Putamen (tissue), 1 donor: ENCODE measurements around the gene CDH4.
"Not testable (repeated sequence)": the region's sequence is repeated elsewhere in the genome, so short reads cannot be mapped to it uniquely, and the experiment has no call there.

Experiments
- DNase-seq: peaks from one replicate; pipeline ENCODE4 v3.0.0-alpha.2; 2016; ENCODE audit warnings: low spot score

Gene CDH4

DNA sequence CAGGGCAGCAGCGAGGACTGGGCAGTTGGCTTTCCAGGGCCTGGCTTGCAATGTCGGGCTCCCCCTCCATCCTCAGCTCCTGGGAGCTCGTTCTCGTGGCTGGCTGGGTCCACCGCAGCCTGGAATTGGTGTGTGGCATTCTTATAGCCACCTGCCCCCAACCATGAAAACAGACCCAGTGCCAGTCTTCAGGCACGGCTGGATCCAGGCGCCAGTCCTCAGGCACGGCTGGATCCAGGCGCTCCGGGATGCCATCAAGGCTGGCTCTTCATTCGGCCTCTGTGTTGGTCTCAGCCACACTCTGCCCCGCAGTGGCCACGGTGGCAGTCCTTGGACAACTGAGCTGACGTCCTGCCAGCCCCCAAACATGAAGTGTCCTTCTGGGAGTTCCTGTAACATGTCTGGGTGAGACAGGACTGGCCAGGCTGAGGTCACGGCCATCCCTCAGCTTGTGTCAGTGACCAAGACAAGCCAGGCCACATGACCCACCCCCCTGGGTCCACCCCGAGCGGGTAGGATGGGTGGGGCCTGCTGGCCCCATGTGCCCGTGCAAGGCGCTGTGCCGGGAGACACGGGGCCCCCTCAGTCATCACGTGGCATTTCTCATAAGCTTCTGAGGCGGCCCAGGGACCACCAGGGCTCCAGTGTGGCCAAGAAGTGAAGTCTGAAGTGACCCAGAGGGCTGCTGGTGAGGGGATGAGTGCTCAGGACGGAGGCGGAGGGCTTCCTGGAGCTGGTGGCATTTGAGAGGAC lies 714.6 kb downstream of the CDH4 start:
- no peak for DNase-seq

DNA sequence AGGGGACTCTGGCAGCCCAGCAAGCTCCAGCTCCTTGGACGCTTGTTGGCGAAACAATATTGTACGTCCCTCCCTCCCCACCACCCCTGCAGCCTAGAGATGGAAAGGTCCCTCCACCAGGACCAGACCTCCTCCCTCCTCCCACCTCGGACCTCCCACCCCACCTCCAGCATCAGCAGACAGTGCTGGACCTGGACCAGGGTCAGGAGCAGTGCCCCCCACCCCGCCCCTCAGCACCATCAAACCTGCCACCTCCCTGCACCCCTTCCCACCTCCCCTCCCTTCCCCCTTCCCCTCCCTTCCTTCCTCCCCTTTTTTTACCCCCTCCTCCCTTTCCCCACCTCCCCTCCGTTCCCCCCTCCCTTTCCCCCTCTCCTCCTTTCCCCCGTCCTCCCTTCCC lies 715.2 kb downstream of the CDH4 start:
- DNase-seq: no peak

DNA sequence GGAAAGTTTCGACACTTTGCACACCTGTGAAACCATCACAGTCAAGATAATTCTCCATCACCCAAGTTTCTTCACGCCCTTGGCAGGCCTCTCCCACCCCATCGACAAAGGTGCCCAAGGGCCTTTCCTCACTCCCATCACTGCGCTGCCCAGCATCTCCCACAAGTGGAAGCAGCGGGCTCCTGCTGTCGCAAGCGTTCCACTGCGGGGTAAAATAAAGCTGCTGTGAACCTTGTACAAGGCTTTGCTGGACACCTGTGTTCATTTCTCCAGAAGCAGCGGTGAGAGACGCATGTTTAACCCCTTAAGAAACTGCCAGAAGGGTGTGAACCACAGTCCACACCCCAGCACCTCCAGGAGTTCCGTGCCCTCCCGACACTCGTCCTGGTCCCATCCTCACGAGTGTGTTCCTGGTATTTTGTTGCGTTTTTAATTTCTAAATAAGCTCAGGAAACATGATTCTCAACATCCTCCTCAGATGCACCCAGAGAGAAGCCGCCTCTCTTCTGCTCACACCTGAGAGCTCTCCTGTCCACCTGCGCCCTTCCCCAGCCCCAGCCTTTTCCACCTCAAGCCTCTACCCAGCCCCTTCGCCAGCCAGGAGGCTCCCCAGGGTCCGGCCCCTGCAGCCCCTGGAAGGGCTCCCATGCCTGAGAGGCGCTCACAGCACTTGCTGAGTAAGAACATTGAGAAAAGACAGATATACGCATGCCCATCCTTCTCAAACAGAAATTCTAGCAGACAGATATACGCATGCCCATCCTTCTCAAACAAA lies 716.2 kb downstream of the CDH4 start:
- DNase-seq: no peak

DNA sequence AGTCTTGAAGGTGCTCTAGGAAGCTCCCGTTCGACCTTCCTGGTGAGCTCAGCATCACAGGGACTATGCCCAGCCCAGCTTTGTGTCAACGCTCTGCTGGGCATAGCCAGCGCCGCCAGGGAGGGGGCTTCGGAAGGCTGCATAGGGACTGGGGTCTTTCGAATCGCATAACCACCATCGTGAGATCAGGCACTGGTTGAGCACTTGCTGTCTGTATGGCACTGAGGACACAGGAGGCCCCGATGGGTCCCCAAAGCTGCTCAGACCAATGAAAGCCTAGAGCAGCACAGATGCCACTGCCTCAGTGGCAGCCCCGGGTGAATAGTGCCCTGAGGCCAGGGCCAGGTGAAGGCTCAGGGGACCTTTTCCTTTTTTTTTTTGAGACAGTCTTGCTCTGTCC lies 716.9 kb downstream of the CDH4 start:
- DNase-seq: no peak

DNA sequence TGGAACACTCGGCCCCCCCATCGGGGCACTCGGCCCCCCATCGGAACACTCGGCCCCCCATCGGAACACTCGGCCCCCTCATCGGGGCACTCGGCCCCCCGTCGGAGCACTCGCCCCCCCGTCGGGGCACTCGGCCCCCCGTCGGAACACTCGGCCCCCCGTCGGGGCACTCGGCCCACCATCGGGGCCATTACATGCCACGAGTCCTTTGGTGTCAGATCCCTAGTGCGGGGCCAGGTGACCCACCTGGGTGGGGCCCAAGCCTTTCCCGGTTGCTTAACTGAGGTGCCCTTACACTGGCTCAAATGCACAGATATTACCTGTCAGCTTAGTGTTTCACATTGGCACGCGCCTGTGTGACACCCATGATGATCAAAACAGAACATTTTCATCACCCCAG lies 717.7 kb downstream of the CDH4 start:
- DNase-seq: no peak

DNA sequence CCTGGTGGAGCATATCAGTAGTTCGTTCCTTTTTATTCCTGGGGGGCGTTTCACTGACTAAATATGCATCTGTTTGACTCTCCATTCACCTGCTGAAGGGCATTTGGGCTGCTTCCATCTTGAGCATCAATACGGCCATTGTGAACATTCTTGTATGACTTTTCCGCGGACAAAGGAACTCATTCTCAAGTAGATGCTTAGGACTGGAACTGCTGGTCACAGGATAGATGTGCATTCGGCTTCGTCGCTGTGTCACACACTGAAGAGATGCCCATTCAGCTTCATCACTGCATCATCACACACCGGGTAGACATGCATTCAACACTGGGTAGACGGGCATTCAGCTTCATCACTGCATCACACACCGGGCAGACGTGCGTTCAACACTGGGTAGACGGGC lies 718.3 kb downstream of the CDH4 start:
- DNase-seq: peak; percentile 42

DNA sequence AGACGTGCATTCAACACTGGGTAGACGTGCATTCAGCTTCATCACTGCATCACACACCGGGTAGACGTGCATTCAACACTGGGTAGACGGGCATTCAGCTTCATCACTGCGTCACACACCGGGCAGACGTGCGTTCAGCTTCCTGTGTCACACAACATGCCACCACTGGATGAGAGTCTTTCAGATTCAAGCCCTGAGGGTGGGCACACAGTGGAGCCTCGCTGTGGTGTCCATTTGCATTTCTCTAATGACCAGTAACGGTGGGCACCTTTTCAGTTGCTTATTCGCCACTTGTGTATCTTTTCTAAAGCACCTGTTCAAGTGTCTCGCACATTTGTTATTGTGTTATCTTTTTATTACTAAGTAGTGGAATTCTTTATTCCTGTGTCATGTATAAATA lies 719.5 kb downstream of the CDH4 start:
- DNase-seq: not testable (repeated sequence)

DNA sequence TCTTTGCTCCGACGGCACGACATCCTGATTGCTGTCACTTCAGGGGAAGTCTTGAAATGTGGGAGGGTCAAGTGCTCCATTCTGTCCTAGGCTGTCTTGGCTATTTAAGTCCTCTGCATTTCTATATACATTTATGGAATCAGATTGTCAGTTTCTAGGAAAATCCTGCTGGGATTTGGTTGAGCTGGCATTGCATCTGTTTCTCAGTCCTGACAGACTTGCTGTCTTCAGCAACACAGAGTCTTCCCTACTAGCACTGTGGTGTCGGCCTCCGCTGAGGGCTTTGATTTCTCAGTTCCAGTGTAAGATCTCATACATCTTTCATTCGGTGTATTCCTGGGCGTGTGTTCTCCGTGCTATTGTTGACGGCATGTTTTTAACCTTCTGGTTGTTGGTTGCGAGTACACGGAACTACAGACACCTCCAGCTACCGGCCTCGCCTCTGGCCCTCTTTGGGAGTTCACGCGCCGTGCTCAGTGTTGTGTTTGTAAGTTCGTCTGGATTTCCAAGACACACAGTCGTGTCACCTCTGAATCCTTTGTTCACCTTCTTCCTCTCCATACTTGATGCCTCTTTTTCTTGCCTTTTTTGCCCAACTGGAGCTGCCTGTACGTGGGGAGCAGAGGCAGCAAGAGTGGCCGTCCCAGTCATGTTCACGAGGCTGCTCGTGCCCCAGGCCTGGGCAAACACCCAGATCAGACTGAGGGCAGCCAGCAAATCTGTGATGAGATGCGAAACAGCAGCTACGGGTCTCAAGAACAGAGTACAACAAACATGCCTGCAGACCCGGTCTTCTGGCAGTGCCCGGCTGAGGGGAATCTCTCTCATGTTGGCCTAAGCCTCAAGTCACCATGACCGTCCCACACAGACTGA lies 720.8 kb downstream of the CDH4 start:
- DNase-seq: no peak

DNA sequence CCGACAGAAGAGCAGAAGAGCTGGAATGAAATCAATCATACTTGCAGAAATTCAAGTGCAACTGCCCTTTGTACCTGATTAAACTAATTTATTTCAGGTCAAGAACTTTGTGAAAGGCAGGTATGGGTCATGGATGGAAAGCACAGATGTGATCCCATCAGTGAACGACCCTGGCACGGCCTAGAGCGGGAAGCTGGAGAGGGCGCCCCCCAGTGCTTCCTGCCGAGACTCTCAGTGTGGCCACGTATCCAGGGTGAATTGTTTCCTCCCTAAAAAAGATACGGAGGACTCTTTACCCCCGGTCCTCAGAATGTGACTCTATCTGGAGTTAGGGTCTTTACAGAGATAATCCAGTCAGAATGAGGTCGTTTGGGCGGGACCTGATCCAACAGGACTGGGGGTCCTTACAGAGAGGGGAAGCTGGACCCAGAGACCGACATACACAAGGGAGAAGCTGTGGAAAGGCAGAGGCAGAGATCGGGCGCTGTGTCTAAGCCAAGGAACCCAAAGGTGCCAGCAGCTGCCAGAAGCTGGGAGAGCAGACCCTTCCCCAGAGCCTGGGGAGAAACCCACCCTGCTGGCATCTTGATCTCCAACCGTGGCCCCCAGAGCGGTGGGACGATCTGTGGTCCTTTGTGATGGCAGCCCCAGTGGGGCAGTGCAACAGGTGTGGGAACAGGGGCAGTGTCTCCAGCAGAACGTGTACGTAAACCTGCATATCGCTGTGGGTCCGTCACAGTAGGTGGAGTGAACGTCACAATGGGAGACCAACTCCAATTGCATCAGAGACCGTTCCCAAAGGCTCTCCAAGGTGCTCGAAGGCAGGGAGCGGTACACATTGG lies 721.7 kb downstream of the CDH4 start:
- no peak for DNase-seq

DNA sequence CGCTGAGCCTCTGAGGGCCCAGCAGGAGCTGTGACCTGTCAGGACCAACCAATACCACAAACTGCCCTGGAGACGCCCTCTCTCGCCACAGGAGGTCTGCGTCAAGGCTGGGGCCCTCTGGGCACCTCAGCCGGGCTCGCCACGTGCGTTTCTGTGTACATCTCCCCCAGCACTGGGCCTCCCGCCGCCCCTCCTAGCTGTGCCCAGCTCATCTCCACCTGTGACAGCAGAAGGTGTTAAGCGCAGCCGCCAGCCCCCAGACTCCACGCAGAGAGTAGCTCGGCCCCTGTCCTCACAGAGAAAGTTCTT lies 722.2 kb downstream of the CDH4 start:
- DNase-seq: no peak

DNA sequence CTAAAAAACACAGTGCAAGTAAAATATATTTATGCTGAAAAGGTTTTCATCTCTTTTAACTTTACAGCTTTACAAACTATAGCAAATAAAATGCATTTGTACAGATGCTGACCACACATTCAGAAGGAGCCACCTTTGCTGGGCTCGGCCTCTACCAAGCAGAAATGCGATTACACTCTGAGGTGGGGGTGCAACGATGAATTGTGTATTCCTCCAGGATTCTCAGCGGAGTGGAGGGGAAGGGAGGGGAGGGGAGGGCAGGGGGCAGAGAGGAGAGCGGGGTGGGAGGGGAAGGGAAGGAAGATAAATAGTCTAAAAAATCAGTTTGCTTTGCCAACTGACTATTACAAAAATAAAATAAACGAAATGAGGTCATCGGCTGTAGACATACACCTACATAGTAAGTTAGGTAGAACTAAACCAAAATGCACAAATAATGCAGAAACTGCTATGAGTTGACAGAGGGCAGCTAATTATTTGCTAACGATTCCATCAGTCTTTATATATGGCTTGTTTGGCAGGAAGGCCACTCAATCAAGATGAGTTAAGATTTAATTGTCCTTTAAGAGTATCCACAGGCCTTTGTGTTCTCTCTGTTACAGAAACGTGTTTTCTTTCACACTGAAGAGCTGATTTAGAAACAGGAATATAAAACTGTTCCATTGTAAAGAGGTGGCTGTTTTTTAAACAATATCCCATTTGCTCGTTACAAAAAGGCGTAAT lies 723.5 kb downstream of the CDH4 start:
- DNase-seq: no peak

DNA sequence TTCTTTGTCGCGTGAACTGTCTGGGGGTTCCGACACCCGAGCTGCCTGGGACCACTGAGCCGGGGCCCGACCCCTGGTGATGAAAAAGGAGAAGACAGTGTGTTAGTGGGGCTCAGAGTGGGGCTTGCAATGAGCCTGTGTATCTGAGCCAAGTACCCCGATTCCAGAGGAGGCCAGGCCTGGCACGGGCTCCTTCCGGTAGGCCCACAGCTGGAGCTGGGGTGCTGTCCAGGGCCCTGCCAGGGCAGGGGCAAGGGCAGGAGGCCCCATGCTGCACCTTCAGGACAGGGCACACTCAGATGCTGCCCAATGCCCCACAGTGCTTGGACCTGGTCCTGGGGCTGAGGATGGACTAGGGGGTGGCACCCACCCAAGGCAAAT lies 724.2 kb downstream of the CDH4 start:
- DNase-seq: no peak

DNA sequence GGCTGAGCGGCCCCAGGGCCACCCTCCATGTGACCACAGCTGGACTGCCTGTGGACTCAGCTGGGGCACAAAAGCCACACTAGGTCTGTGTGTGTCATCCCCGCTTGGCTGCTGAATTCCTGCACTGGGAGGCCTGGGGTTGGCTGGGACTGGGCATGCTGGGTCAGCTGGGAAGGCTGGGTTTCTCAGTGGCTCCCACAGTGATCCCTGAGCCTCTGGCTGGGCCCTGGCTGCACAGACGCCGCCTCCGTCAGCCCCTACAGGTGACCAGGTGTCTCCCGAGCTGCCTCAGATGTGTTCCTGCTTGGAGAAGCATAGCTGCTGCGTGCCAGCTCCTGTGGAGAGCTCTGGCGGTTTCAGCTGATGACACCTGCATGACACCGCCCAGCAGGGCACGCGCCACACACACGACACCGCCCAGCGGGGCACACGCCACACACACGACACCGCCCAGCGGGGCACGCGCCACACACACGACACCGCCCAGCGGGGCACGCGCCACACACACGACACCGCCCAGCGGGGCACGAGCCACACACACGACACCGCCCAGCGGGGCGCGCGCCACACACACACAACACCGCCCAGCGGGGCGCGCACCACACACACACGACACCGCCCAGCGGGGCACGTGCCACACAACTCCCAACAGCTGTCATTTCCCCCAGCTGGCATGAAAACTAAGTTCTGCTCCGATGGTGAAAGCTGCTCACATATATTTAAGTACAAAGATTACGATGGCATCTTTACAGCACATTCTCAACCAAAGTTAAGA lies 724.8 kb downstream of the CDH4 start:
- no peak for DNase-seq

DNA sequence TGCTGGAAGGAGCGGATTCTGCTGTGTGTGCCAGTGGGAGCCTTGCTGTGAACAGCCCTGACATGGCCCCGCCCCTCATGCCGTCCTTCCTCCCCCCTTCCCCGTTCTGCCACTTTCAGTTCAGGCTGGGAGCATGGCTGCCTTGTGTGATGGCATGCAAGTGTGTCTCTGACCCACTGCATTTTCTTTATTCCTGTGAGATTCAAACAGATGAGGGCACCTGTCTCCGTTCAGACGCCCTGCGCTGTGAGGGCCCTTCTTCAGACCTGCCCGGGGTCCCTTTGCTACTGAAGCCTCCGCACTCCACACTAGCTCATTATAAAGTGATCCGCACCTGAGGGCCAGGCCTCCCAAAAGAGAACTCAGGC lies 725.3 kb downstream of the CDH4 start:
- DNase-seq: no peak

DNA sequence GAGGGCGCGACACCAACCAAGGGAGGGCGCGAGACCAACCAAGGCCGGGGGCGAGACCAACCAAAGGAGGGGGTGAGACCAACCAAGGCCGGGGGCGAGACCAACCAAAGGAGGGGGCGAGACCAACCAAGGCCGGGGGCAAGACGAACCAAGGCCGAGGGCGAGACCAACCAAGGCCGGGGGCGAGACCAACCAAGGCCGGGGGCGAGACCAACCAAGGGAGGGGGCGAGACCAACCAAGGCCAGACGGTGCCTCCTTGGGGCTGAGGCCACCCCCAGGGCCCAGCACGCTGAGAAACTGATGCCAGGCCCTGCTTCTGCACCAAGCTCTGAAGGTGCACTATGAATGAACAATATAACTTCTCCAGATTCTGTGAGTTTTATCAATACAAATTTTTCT lies 726.4 kb downstream of the CDH4 start:
- DNase-seq: no peak

DNA sequence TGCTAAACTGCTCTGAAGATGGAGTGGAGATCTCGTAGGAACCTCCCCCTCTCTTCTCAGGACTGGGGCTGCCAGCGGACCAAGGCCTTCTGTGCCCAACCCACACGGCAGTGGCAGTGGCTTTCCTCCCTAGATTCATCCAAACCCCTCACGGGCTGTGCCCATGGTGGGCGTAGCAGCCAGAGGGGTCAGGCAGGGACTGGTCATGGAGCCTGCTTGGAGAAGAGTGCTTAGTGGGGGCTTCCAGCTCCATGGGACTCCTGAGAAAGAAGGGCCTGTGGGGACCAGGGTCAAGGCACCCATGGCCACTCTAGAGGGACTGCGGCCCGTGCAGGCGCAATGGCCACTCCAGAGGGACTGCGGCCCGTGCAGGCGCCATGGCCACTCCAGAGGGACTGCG lies 727.0 kb downstream of the CDH4 start:
- no peak for DNase-seq

DNA sequence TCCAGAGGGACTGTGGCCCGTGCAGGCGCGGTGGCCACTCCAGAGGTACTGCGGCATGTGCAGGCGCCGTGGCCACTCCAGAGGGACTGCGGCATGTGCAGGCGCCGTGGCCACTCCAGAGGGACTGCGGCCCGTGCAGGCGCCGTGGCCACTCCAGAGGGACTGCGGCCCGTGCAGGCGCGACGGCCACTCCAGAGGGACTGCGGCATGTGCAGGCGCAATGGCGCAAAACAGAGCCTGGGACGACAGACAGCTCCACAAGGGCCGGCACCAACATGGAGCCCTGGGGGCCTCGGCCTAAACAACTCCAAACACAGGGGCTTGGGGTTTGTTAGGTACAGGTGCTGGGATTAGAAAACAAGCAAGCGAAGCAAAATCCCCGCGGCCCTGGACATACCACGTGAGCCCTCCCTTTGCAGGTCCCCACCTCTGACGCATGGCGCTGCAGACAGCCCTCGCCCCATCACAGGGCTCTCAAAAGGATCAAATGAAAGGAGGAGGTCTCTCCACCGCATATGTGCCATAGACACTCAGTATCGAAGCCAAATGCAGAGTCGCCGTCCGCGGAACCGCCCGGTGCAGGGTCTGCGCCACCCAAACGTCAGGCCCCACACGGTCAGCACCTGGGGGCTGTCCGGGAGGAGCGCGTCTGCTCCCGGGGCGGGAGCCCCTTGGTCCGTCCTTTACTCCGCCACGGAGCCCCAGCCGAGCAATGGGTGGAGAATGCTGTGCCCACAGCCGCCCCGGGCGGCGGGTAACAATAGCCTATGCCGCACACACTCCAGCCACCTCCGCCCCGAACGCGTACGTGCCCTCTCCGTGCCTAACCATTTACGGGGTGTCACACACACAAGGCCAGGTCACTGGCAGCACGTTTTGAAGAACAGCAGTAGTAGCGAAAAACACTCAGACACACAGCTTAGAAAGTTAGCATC lies 727.9 kb downstream of the CDH4 start:
- DNase-seq: no peak

DNA sequence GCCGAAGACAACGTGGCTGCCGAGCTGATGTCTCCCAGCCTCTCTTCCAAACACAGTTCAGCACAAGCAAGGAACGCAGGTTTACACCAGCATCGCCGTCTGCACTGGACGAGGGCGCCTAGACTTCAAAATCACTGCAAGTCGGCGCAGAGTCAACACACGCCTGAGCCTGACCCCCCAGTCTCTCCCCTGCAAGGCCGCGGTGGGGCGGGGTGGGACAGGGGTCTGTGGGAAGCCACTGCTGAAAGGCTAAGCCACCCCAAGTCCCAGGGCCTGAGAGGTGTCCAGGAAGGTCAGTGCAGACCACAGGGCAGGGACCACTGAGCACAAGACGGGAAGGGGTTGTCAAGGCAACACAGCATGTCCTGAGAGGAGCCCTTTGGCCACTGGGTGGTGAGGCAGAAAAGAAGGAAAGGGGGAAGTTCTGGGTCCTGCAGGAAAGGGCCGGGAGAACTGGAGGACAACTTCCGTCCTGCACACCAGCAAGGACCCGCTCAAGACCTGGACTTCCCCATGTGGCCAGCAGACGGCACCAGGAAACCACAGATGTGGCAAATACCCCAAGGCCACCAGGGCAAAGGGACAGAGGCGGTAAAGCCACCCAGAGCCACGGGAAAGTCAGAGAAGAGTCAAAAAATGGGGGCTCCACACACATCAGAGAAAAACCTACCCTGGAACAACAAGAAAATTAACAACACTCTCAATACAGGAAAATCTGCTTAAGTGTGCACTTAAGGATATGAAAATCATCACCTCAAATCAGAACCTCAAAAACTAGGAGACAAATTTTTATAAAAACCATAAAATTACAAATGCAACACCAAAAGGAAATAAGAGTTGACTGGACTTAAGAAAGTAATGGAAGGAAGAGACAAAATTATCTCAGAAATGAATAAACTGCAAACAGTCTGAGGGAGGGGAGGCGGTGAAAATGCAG lies 728.9 kb downstream of the CDH4 start:
- DNase-seq: no peak
